Activated T-cell treated with anti-CD3 and anti-CD28 coated beads for 24 hours (primary cell): ENCODE results near the gene SYT2.
A peak's percentile ranks its signal among the peaks of the same experiment; 100 is the strongest.
"Not testable (repeated sequence)": the region's sequence is repeated elsewhere in the genome, so short reads cannot be mapped to it uniquely, and the experiment has no call there.

Source experiments
- DNase-seq: peaks from one replicate; pipeline ENCODE4 v3.0.0-alpha.2; 2020; ENCODE audit warnings: low read depth

The SYT2 gene

GRCh38 chr1:202642619-202643291 lies 67.5 kb downstream of the SYT2 start:
- no peak for DNase-seq

- no peak for DNase-seq
Measured at GRCh38 chr1:202642212-202642611, 68.0 kb downstream of the SYT2 start.

DNA sequence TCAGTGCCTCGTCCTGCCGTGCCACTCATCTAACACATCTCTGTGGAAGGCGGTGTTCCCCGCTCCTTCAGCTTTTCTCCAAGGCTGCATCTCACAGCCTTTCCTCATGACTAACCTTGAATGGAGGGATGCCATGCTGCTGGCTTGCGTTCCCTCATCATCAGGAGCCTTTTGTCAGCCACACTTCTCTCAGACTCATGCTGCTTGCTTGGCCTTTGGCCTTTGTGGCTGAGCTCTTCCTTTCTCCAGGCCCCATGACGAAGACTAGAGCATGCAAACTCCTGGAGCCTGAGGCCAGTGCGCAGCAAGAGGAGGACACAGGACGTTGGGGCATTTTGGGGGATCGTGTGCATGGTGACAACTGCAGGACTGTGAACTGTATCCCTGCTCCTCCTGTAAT lies 70.8 kb downstream of the SYT2 start:
- no peak for DNase-seq

DNA sequence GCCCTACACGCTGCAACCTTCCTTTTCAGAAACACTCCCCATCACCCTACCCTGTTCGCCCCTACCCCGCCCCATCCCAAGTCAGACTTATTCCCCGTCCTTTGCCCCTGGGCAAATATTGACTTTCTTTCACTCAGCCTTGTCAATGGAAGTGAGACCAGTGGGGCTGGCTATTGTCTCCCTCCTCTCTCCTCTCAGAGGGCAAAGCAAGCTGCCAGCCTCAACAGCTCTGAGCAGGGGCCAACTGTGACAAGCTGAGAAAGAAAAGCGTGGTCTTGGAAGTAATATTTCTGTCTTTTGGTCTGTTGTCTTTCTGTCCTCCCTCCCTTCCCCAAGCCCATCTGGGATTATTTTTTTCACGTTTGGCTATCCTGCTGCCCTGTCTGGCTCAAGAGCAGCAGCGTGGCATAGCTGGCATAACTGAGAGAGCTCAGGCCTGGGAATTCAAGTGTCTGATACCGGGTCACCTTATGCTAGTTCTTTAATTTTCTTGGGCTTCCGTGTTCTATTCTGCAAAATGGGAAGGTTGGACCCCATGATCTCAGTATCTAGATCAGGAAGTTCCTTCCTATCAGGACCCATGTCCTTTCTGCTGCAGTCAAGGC lies 71.5 kb downstream of the SYT2 start:
- not testable (repeated sequence) for DNase-seq

GRCh38 chr1:202638019-202638700 lies 72.1 kb downstream of the SYT2 start:
- no peak for DNase-seq

GRCh38 chr1:202637321-202638018 lies 72.8 kb downstream of the SYT2 start:
- not testable (repeated sequence) for DNase-seq

DNA sequence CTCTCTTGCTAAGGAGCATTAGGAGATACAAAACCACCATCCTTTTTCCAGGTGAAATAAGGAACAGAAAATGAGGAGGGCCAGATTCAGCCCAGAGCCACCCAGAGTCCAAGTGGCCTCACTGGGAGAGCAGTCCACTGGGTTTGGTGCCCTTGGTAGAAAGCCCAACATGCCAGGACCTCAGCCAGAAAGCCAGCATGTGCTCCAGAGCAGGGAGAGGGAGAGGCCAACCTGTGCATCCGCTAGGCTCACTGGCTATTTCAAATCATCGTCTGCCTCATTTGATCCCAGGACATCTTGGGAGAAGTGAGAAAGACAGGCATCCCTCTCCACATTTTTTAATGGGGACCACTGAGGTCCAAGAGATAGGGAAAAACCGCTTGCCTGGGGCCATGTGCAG lies 74.1 kb downstream of the SYT2 start:
- DNase-seq: not testable (repeated sequence)

GRCh38 chr1:202632241-202632640 lies 78.0 kb downstream of the SYT2 start:
- no peak for DNase-seq

GRCh38 chr1:202631076-202631923 lies 79.0 kb downstream of the SYT2 start:
- no peak for DNase-seq

DNA sequence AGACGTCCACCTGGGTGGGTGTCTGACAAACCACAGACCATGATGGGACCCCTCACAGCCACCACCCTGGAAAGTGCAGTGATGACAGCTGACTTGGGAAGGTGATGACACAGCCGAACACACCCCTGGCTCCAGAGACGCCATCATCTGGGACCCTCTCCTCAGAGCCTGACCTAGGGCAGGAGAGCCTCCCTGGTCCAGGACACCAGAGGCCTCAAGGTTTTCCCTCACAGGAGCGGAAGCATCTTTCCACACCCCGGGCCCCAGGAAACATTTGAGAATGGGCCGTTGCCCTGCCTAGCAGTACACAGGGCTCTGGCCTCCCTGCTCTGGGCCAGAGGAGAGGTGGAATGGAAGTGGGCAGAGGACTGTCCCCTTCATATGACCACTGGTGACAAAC lies 79.7 kb downstream of the SYT2 start:
- DNase-seq: no peak

DNA sequence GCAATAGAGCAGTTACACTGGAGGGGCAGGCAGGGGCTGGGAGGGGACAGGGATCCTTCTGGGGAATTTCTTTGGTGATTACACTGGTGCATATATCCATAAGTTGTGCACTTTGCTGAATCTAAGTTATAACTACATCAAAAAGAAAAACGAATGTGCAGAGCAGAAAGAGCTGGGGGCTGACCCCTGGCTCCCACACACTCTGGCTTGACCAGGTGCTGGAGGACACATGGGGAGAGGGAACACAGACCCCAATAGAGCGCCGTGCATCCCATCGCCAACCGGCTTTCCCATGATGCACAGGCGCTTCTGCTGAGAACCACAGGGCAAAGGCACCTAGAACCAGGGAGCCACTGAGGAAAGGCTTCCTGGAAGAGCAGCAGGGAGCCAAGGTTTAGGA lies 80.2 kb downstream of the SYT2 start:
- DNase-seq: not testable (repeated sequence)

GRCh38 chr1:202629257-202629811 lies 80.9 kb downstream of the SYT2 start:
- not testable (repeated sequence) for DNase-seq

DNA sequence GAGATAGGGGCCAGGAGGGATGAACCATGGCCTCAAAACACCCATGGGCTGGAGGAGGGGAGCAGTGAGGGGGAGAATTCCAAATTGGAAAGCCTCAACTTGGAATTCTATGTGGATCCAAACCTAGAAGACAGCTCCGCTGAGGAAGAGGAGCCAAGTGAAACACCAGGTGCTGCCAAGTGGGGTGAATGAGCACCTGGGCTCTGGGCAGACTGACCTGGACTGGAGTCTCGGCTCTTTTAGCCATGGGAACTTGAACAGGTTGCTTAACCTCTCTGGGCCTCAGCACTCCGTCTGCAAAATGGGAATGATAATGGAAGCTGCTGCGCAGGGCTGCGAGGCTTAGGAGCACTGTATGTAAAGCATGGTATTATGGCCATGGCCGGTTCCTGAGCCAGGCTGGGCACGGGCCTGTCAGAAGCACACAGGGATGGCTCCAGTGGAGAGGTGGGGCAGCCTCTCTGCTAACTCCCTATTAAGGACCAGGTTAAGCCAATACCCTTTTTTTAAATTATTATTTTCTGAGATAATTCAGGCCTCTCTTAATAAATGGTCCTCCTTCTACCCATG lies 81.5 kb downstream of the SYT2 start:
- DNase-seq: no peak

GRCh38 chr1:202627841-202628565 lies 82.3 kb downstream of the SYT2 start:
- DNase-seq: no peak

- DNase-seq: not testable (repeated sequence)
Measured at GRCh38 chr1:202627036-202627435, 83.2 kb downstream of the SYT2 start.

- peak; percentile 23 for DNase-seq
Measured at GRCh38 chr1:202625416-202626360, 84.6 kb downstream of the SYT2 start.

- DNase-seq: no peak
Measured at GRCh38 chr1:202624781-202625108, 85.5 kb downstream of the SYT2 start.

DNA sequence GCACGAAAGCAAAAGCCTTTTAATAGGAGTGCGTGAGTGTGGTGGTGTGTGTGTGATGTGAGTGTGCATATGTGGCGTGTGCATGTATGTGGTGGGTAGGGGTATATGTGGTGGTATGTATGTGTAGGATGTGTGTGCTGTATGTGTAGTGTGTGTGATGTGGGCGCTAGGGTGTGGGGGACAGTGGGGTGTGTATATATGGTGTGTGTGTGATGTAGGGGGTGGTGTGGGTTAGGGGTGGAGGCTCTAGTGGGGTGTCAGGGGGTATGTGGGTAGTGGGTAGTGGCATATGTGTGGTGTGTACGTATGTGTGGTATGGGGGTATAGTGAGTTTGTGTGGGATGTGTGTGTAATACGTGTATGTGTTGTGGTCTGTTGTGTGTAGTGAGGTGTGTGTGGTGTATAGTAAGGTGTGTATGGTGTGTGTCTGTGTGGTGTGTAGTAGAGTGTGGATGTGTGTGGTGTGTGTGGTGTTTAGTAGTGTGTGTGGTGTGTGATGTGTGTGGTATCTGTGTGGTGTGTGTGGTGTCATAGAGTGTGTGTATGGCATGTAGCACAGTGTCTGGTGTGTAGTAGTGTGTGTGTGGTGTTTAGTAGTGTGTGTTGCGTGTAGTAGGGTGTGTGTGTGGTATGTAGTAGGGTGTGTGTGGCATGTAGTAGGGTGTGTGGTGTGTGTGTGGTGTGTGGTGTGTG lies 86.0 kb downstream of the SYT2 start:
- DNase-seq: no peak

- not testable (repeated sequence) for DNase-seq
Measured at GRCh38 chr1:202623476-202623875, 86.8 kb downstream of the SYT2 start.
